Hepatocyte (in vitro differentiated cells): Measurements from ENCODE around the gene NRG3. TPM values are rescaled to one million over a fixed set of nuclear protein-coding genes. Genes with fewer than 3 reads are reported as not detected.

Source experiments
- DNase-seq: peaks from one replicate; pipeline ENCODE4 v3.0.0-alpha.2; 2016; ENCODE audit warnings: low spot score
- H2AFZ ChIP-seq: fragments of 200-600 bp; sonication (generic); 2 replicates; pipeline ENCODE4 v1.6.0; 2016; ENCODE audit warnings: antibody characterized with exemption, mild to moderate bottlenecking
- H3K27ac ChIP-seq: fragments of 200-600 bp; sonication (generic); 2 replicates; pipeline ENCODE4 v1.5.1; 2016; ENCODE audit warnings: mild to moderate bottlenecking
- H3K27me3 ChIP-seq: fragments of 200-600 bp; sonication (generic); 2 replicates; pipeline ENCODE4 v1.6.1; 2016
- H3K36me3 ChIP-seq: fragments of 200-600 bp; sonication (generic); replicated peaks from 2 replicates; pipeline ENCODE4 v1.5.1; 2016; ENCODE audit warnings: low read depth; ENCODE audit not compliant: insufficient read depth
- H3K4me1 ChIP-seq: fragments of 200-600 bp; sonication (generic); 2 replicates; pipeline ENCODE4 v1.5.1; 2016; ENCODE audit warnings: mild to moderate bottlenecking, moderate library complexity; ENCODE audit not compliant: insufficient read depth
- H3K4me2 ChIP-seq: fragments of 200-600 bp; sonication (generic); 2 replicates; pipeline ENCODE4 v1.6.0; 2016
- H3K4me3 ChIP-seq: fragments of 200-600 bp; sonication (generic); 2 replicates; pipeline ENCODE4 v1.5.1; 2016; ENCODE audit warnings: mild to moderate bottlenecking
- H3K79me2 ChIP-seq: fragments of 200-600 bp; sonication (generic); 2 replicates; pipeline ENCODE4 v1.6.0; 2017; ENCODE audit warnings: mild to moderate bottlenecking
- H3K9me2 ChIP-seq: fragments of 200-600 bp; sonication (generic); replicated peaks from 2 replicates; pipeline ENCODE4 v1.6.0; 2017; ENCODE audit warnings: mild to moderate bottlenecking; ENCODE audit not compliant: insufficient read depth
- H3K9me3 ChIP-seq: fragments of 200-600 bp; sonication (generic); 2 replicates; pipeline ENCODE4 v1.5.1; 2016; ENCODE audit warnings: low read depth, mild to moderate bottlenecking
- H4K20me1 ChIP-seq: fragments of 200-600 bp; sonication (generic); 2 replicates; pipeline ENCODE4 v1.6.0; 2016; ENCODE audit warnings: mild to moderate bottlenecking; ENCODE audit not compliant: insufficient read depth, poor library complexity, severe bottlenecking
- EZH2 ChIP-seq: fragments of 200-600 bp; sonication (generic); IDR thresholded peaks from 2 replicates; pipeline ENCODE4 v1.6.1; 2016; ENCODE audit warnings: antibody characterized with exemption, mild to moderate bottlenecking, borderline replicate concordance
- EZH2phosphoT487 ChIP-seq: fragments of 200-600 bp; sonication (generic); IDR thresholded peaks from one replicate; pipeline ENCODE4 v1.6.1; 2018; ENCODE audit warnings: antibody characterized with exemption, mild to moderate bottlenecking, low read depth, moderate library complexity; ENCODE audit not compliant: unreplicated experiment, severe bottlenecking
- WGBS: methylation state at CpG from one replicate; pipeline ENCODE4 v1.1.6; 2016; ENCODE audit warnings: low lambda C conversion rate; ENCODE audit errors: missing lambda C conversion rate; 5-methylcytosine and 5-hydroxymethylcytosine counted together
- polyA plus RNA-seq: library from polyadenylated mRNA; unstranded; fragments of >200 nt; fragmentation: Nextera tagmentation; extraction: Ambion mirVana; gene quantifications from 2 replicates; pipeline ENCODE4 v1.2.1, GENCODE V29; 2016
- total RNA-seq: library from RNA; depleted of rRNA; stranded (reverse); fragments of >200 nt; gene quantifications from 2 replicates; pipeline ENCODE4 v1.2.3, GENCODE V29; 2014
- TF ChIP-seq, protein P1 (sequence below): fragments of 200-600 bp; sonication (generic); IDR thresholded peaks from 2 replicates; pipeline ENCODE4 v1.5.1; 2016; ENCODE audit warnings: antibody characterized with exemption, mild to moderate bottlenecking; ENCODE audit not compliant: poor library complexity

NRG3 gene
- total and polyA plus RNA-seq, 2 experiments from 2014 or later = 0.57 to 2.0 TPM

DNA sequence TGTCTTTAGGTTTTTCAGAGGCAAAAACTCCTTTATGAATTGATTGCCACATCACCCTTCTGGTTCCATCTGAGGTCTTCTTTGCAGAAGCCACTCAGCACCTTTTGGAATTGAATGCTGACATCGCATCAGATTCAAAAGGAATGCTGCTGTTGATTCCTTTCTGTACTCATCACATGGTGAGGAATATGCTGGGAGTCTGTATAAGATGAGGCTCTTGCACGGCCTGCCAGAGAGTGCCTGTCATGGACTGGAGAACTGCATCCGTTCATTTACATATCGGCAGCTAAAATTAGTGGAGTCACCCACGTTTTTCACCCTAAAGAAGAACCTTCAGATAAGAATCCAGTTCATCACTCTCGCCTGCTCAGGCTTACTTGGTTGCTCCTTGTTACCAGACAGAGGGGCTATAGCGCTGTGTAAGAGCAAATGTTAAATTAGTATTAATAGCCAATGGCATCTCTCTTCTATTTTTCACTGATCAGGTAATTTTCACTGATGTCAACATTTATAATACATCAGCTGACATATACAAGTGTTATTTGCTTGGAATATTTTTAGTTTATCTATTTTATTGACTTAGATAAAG, 14.3 kb downstream of the NRG3 start:
- TF ChIP-seq EZH2 = no peak
- no peak for TF ChIP-seq EZH2phosphoT487
- TF ChIP-seq, protein P1, sequence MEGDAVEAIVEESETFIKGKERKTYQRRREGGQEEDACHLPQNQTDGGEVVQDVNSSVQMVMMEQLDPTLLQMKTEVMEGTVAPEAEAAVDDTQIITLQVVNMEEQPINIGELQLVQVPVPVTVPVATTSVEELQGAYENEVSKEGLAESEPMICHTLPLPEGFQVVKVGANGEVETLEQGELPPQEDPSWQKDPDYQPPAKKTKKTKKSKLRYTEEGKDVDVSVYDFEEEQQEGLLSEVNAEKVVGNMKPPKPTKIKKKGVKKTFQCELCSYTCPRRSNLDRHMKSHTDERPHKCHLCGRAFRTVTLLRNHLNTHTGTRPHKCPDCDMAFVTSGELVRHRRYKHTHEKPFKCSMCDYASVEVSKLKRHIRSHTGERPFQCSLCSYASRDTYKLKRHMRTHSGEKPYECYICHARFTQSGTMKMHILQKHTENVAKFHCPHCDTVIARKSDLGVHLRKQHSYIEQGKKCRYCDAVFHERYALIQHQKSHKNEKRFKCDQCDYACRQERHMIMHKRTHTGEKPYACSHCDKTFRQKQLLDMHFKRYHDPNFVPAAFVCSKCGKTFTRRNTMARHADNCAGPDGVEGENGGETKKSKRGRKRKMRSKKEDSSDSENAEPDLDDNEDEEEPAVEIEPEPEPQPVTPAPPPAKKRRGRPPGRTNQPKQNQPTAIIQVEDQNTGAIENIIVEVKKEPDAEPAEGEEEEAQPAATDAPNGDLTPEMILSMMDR = no peak
- Histone ChIP-seq H3K79me2 (no peaks in the 10 kb centered on the region), H3K4me3 (no peak overlapping the region), H3K4me1 (no peaks in the 10 kb centered on the region), H4K20me1 (no peaks in the 10 kb centered on the region), H3K27me3 (no peaks in the 10 kb centered on the region), H3K36me3 (no peaks in the 10 kb centered on the region), H3K27ac (no peak overlapping the region), H2AFZ (no peak overlapping the region), H3K4me2 (no peak overlapping the region), H3K9me2 (no peaks in the 10 kb centered on the region), H3K9me3 (no peaks in the 10 kb centered on the region)
- 71% methylated on average over 7 of the region's 7 CpGs for WGBS
- no peak for DNase-seq

DNA sequence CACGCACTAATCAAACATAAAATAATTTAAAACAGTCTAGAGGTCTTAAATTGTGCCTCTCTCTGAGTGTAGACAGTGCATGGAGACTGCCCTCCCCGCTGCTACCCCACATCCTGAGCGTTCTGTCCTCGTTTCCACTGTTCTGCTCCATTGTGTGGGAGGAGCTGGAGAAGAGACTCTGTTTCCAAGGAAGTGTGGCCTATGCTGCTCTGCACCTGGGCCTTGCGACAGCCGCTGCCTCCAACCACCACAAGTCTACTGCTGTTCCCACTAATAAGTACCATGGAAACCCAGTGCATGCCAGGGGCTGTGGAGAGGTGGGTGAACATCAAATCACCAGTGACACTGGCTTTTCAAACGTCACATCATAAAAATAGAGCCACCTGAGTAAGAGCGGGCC, 19.6 kb downstream of the NRG3 start:
- no peaks in the 10 kb centered on the region for H3K9me3 ChIP-seq
- no peaks in the 10 kb centered on the region for H3K36me3 ChIP-seq
- H3K4me1 ChIP-seq = no peaks in the 10 kb centered on the region
- H3K9me2 ChIP-seq = no peaks in the 10 kb centered on the region
- 83% methylated on average over 8 of the region's 8 CpGs for WGBS
- DNase-seq = no peak
- no peak overlapping the region for H3K27ac ChIP-seq
- H4K20me1 ChIP-seq = no peaks in the 10 kb centered on the region
- H2AFZ ChIP-seq = no peak overlapping the region
- H3K4me2 ChIP-seq = no peak overlapping the region
- no peak overlapping the region for H3K4me3 ChIP-seq
- no peaks in the 10 kb centered on the region for H3K27me3 ChIP-seq
- H3K79me2 ChIP-seq = no peaks in the 10 kb centered on the region
- no peak for TF ChIP-seq EZH2phosphoT487
- no peak for TF ChIP-seq EZH2
- TF ChIP-seq, protein P1 = no peak

DNA sequence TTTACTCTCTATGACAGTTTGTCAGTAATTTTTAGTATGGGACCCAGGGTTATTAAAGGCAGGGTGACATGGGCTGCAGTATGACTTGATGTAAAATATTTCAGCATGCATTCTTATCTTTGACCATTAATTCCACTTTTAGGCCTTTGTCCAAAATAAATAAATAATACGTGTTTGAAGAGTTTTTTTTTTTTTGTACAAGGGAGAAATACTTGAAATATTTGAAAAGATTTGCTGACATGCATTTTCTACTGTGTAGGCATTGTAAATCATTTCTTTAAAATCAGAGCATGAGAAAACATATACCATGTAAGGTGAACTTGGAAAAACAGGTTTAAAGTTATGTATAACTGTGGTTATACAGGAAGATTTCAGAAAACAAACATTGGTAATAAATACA, 23.5 kb downstream of the NRG3 start:
- WGBS = 50% methylated on average over 1 of the region's 1 CpG
- no peak overlapping the region for H3K27ac ChIP-seq
- TF ChIP-seq EZH2phosphoT487 (no peak), EZH2 (no peak)
- TF ChIP-seq, protein P1 = no peak

More for the DNA sequence above, 23.5 kb downstream of the NRG3 start:
- no peak overlapping the region for H2AFZ ChIP-seq
- no peaks in the 10 kb centered on the region for H3K36me3 ChIP-seq
- no peaks in the 10 kb centered on the region for H3K4me1 ChIP-seq
- H3K4me2 ChIP-seq = no peak overlapping the region
- H3K9me3 ChIP-seq = no peaks in the 10 kb centered on the region
- no peaks in the 10 kb centered on the region for H3K9me2 ChIP-seq
- H3K27me3 ChIP-seq = no peaks in the 10 kb centered on the region
- H3K79me2 ChIP-seq = no peaks in the 10 kb centered on the region
- H3K4me3 ChIP-seq = no peak overlapping the region
- DNase-seq = no peak
- no peaks in the 10 kb centered on the region for H4K20me1 ChIP-seq
